ENCODE measurements around the gene A4GALT. TPM values are rescaled to one million over a fixed set of nuclear protein-coding genes. Genes with fewer than 3 reads are reported as not detected.

The A4GALT gene
- total RNA-seq, 1 experiment from 2014 or later, result 6.9 TPM

- DNase-seq (ENCODE audit: low read depth, low spot score), result no peak
- TF ChIP-seq TCF7L2 (IDR thresholded peaks at IDR 0.05; ENCODE audit: low read depth, low read length), result no peak
- no peak for TF ChIP-seq SIN3A (IDR thresholded peaks at IDR 0.05; ENCODE audit: borderline replicate concordance, insufficient read depth, low read depth, low read length)
- no peak for TF ChIP-seq CTCF (IDR thresholded peaks at IDR 0.05)
- TF ChIP-seq POLR2AphosphoS5 (IDR thresholded peaks at IDR 0.05; ENCODE audit: low read depth, low read length), result no peak
- TF ChIP-seq REST (IDR thresholded peaks at IDR 0.05; ENCODE audit: insufficient read depth in 1 of 2, low read depth in 2 of 2, low read length in 1 of 2), result no peak
- Histone ChIP-seq H3K9me3 (ENCODE audit: control insufficient read depth, insufficient read depth, low read depth, low read length) (no peaks in the 10 kb centered on the region), H3K27ac (ENCODE audit: low read length) (no peak overlapping the region), H3K36me3 (ENCODE audit: control insufficient read depth, insufficient read depth, low read length) (no peaks in the 10 kb centered on the region), H3K4me1 (ENCODE audit: control insufficient read depth, insufficient read depth, low read length) (no peaks in the 10 kb centered on the region), H3K4me3 (ENCODE audit: low read depth in 2 of 2, low read length in 2 of 2) (no peak overlapping the region), H3K27me3 (ENCODE audit: control insufficient read depth, insufficient read depth, low read length) (no peaks in the 10 kb centered on the region)
- ChIA-PET POLR2A (no interaction called here), CTCF (no interaction called here)
- in situ Hi-C loops (cut with HindIII; ENCODE audit: low pct_unique_long_range_greater_than_20kb, low sequenced_read_pairs) (no loop called here), intact Hi-C loops (cut with micrococcal nuclease; ENCODE audit: unreplicated experiment) (no loop called here)
- no peak for ATAC-seq
- BruUV-seq (replicated peaks), result no TSS peak
Measured at GRCh38 chr22:42704896-42705295, 15.8 kb downstream of the A4GALT start.

GRCh38 chr22:42702675-42703074 lies 18.0 kb downstream of the A4GALT start:
- BruUV-seq (replicated peaks), result no TSS peak
- intact Hi-C loops (cut with micrococcal nuclease; ENCODE audit: unreplicated experiment), result no loop called here
- no peak for TF ChIP-seq POLR2AphosphoS5 (IDR thresholded peaks at IDR 0.05; ENCODE audit: low read depth, low read length)
- TF ChIP-seq CTCF (IDR thresholded peaks at IDR 0.05), result no peak
- no peak for TF ChIP-seq SIN3A (IDR thresholded peaks at IDR 0.05; ENCODE audit: borderline replicate concordance, insufficient read depth, low read depth, low read length)
- TF ChIP-seq REST (IDR thresholded peaks at IDR 0.05; ENCODE audit: insufficient read depth in 1 of 2, low read depth in 2 of 2, low read length in 1 of 2), result no peak
- no peak for TF ChIP-seq TCF7L2 (IDR thresholded peaks at IDR 0.05; ENCODE audit: low read depth, low read length)
- Histone ChIP-seq H3K27ac (ENCODE audit: low read length) (no peak overlapping the region), H3K4me3 (ENCODE audit: low read depth in 2 of 2, low read length in 2 of 2) (no peak overlapping the region), H3K36me3 (ENCODE audit: control insufficient read depth, insufficient read depth, low read length) (no peaks in the 10 kb centered on the region), H3K9me3 (ENCODE audit: control insufficient read depth, insufficient read depth, low read depth, low read length) (no peaks in the 10 kb centered on the region), H3K27me3 (ENCODE audit: control insufficient read depth, insufficient read depth, low read length) (no peaks in the 10 kb centered on the region), H3K4me1 (ENCODE audit: control insufficient read depth, insufficient read depth, low read length) (peaks cover 3% of the 10 kb centered on the region)
- CTCF ChIA-PET, result no interaction called here
- in situ Hi-C loops (cut with HindIII; ENCODE audit: low pct_unique_long_range_greater_than_20kb, low sequenced_read_pairs), result no loop called here
- ATAC-seq (no peak), DNase-seq (ENCODE audit: low read depth, low spot score) (no peak)
- POLR2A ChIA-PET, result no interaction called here
